Mesothelial cell of epicardium (in vitro differentiated cells): ENCODE results near the gene PLA2G4D. TPM values are rescaled to one million over a fixed set of nuclear protein-coding genes. Genes with fewer than 3 reads are reported as not detected.

Source experiments
- DNase-seq, 2 experiments: peaks; one replicate each; pipeline ENCODE4 v3.0.0; 2021; ENCODE audit warnings: low spot score in 2 of 2; ENCODE audit not compliant: unreplicated experiment in 2 of 2
- H3K27ac Mint-ChIP-seq: 2 replicates; pipeline ENCODE4 v1.8.0; 2021; ENCODE audit warnings: mixed read lengths
- H3K27me3 Mint-ChIP-seq: 2 replicates; pipeline ENCODE4 v1.8.0; 2021; ENCODE audit warnings: low read depth, mixed read lengths
- H3K36me3 Mint-ChIP-seq: 2 replicates; pipeline ENCODE4 v1.8.0; 2021; ENCODE audit warnings: mixed read lengths
- H3K4me1 Mint-ChIP-seq: 2 replicates; pipeline ENCODE4 v1.8.0; 2021; ENCODE audit warnings: mixed read lengths
- H3K4me3 Mint-ChIP-seq: 2 replicates; pipeline ENCODE4 v1.8.0; 2021; ENCODE audit warnings: mild to moderate bottlenecking, moderate library complexity, mixed read lengths
- H3K9me3 Mint-ChIP-seq: 2 replicates; pipeline ENCODE4 v1.8.0; 2021; ENCODE audit warnings: mixed read lengths
- total RNA-seq: library from RNA; stranded (reverse); gene quantifications from 3 replicates; pipeline ENCODE4 v1.2.1, GENCODE V29; 2021
- TF ChIP-seq, protein P1 (sequence below): fragments of 200-600 bp; sonication (generic); IDR thresholded peaks from one replicate; pipeline ENCODE4 v1.5.0; 2021; ENCODE audit warnings: antibody characterized with exemption; ENCODE audit not compliant: unreplicated experiment

Gene PLA2G4D
- total RNA-seq, 1 donor from 2014 or later = not detected

DNA sequence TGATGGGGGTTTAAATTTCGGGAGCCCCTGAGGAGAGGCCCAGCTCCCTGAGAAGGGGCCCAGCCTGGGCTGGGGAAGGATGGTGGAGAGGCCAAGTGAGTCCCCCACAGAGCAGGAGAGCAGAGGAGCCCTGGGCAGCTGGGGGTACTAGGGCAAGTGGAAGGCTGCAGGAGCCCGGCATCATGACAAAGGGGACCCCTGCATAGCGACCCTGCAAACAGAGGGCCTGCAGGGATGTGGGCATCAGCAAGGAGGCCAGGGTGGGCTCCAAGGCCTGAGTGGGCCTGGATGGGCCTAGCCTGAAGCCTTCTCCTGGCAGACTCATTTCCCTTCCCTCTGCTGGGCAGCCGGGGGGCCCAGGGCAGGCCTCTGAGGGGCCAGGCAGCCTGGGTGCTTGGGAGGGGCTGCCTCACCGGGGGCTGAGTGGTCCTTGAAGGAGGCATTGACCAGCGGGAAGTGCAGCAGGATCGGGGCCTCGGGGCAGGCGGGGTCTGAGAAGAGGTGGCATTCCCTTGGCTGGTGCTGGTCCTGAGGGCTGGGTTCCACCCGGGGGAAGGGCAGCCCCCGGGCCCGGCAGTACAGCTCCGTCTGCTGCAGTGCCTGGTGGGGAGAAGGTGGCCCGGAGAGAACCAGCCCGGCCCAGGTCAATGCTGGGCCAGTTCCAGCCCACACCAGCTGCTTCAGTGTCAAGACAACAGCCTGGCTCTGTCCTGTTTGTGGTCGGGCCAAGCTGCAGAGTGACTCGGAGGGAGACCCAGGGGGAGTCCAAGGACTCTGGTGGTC lies 24.7 kb downstream of the PLA2G4D start:
- H3K9me3 Mint-ChIP-seq = peaks cover 10% of the 10 kb centered on the region
- peaks cover 26% of the 10 kb centered on the region for H3K27me3 Mint-ChIP-seq
- H3K36me3 Mint-ChIP-seq = peaks cover 6% of the 10 kb centered on the region
- DNase-seq = no peak
- H3K27ac Mint-ChIP-seq = no peak overlapping the region
- no peak overlapping the region for H3K4me3 Mint-ChIP-seq
- H3K4me1 Mint-ChIP-seq = peaks cover 4% of the 10 kb centered on the region
- TF ChIP-seq, protein P1, sequence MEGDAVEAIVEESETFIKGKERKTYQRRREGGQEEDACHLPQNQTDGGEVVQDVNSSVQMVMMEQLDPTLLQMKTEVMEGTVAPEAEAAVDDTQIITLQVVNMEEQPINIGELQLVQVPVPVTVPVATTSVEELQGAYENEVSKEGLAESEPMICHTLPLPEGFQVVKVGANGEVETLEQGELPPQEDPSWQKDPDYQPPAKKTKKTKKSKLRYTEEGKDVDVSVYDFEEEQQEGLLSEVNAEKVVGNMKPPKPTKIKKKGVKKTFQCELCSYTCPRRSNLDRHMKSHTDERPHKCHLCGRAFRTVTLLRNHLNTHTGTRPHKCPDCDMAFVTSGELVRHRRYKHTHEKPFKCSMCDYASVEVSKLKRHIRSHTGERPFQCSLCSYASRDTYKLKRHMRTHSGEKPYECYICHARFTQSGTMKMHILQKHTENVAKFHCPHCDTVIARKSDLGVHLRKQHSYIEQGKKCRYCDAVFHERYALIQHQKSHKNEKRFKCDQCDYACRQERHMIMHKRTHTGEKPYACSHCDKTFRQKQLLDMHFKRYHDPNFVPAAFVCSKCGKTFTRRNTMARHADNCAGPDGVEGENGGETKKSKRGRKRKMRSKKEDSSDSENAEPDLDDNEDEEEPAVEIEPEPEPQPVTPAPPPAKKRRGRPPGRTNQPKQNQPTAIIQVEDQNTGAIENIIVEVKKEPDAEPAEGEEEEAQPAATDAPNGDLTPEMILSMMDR = no peak

DNA sequence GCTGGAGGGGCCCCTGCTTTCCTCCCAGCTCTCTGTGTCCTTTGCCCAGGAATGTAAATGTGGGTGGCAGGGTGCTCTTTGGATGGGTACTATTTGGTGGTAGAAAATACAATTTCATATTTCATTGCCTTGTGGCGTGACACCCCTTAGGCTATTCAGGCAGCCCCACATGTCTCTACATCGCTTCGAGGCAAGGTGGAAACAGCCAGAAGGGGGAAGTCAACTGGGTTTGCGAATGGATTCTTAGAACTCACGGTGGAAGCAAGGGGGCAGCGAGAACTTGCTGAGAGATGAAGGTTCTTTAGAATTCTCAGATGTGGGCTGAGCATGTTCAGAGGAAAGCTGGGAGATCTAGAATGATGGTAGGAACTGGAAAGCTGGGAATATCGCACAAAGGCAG lies 25.3 kb downstream of the PLA2G4D start:
- DNase-seq = no peak
- Mint-ChIP-seq H3K4me3 (no peak overlapping the region), H3K9me3 (peaks cover 10% of the 10 kb centered on the region), H3K36me3 (peaks cover 6% of the 10 kb centered on the region), H3K27me3 (peaks cover 28% of the 10 kb centered on the region), H3K27ac (no peak overlapping the region), H3K4me1 (peaks cover 4% of the 10 kb centered on the region)
- TF ChIP-seq, protein P1 = no peak

DNA sequence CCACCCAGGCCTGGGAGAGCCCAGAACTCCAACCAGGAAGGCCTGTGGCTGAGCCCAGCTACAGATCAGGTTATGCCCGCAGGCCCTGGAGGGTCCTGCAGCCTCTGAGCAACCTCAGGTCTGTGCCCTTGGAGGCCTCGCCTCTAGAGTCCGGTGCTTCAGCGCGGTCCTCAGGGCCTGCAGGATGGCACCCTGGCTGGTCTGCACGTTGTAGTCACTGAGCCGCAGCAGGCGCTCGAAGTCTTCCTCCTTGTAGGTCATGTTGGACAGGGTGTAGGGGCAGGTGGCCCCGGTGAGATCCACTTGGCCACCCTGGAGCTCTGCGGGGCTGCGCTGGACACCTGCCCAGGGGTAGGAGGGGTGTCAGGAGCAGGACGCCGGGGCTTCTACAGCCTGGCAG lies 25.8 kb downstream of the PLA2G4D start:
- H3K4me3 Mint-ChIP-seq = no peak overlapping the region
- peaks cover 6% of the 10 kb centered on the region for H3K36me3 Mint-ChIP-seq
- no peak overlapping the region for H3K27ac Mint-ChIP-seq
- peaks cover 4% of the 10 kb centered on the region for H3K4me1 Mint-ChIP-seq
- DNase-seq = no peak
- TF ChIP-seq, protein P1 = no peak
- peaks cover 10% of the 10 kb centered on the region for H3K9me3 Mint-ChIP-seq
- H3K27me3 Mint-ChIP-seq = peaks cover 25% of the 10 kb centered on the region

DNA sequence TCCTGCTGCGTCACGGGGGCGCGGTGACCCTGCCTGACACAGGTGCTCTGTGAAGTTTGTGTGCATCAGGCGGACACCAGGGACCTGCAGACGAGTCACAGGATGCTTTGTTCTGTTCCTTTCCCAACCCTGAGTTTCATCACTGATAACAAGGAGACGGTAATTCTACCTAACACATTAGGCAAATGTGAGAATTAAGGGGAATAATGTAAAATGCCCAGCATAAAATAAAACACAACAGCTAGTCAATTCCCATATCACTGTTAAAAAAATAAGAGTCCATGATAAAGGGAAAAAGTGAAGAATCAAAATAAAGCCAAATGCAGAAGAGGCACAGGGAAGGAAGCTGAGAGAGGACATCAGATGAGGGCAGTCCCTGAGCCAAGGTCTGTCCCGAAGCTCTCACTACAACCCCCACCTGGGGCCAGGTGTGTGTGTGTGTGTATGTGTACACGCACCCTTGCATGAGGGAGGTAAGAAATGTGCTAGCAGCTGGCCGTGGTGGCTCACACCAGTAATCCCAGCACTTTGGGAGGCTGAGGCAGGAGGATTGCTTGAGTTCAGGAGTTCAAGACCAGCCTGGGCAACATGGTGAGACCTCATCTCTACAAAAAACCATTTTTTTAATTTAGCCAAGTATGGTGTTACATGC lies 27.5 kb downstream of the PLA2G4D start:
- Mint-ChIP-seq H3K27ac (no peak overlapping the region), H3K4me3 (no peak overlapping the region), H3K9me3 (peaks cover 10% of the 10 kb centered on the region), H3K4me1 (peaks cover 4% of the 10 kb centered on the region), H3K36me3 (peaks cover 6% of the 10 kb centered on the region), H3K27me3 (peaks cover 28% of the 10 kb centered on the region)
- no peak for DNase-seq
- TF ChIP-seq, protein P1 = no peak

DNA sequence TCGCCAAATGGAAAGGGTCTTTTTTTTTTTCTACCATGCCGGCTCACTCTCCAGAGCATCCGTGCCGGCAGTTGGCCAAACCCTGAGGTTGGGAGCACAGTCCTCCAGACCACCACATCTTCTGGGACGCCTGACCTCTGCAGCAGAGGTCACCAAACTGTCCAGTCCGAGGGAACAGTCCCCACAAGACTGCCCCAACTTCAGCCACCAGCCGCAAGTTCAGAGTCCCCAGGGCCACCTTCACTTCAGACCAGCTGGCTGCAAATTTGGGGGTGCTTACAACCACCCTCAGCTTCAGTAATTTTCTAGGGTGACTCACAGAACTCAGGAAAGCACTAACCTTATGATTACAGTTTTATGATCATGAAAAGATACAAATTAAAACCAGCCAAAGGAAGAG lies 28.9 kb downstream of the PLA2G4D start:
- Mint-ChIP-seq H3K27me3 (peaks cover 28% of the 10 kb centered on the region), H3K4me1 (peaks cover 4% of the 10 kb centered on the region), H3K4me3 (no peak overlapping the region), H3K27ac (no peak overlapping the region), H3K36me3 (peaks cover 6% of the 10 kb centered on the region), H3K9me3 (peaks cover 10% of the 10 kb centered on the region)
- TF ChIP-seq, protein P1 = no peak
- DNase-seq = peak in 1 of 2 experiments; percentile 16
